Esophagus squamous epithelium (tissue), 5 donors: Measurements from ENCODE around the gene PHC2. TPM values are rescaled to one million over a fixed set of nuclear protein-coding genes. Genes with fewer than 3 reads are reported as not detected.
A peak's percentile ranks its signal among the peaks of the same experiment; 100 is the strongest.

Source experiments
- DNase-seq: peaks from one replicate; lab custom pipeline; 2025; lab: John Stamatoyannopoulos, UW
- H3K27ac ChIP-seq, 4 donors: fragments of 200-600 bp; sonication (generic); one replicate each; pipeline ENCODE4 v1.5.1; 2016 to 2019; ENCODE audit warnings: mild to moderate bottlenecking in 1 of 4
- H3K27me3 ChIP-seq, 4 donors: fragments of 200-600 bp; sonication (generic); 1 replicate in 3 of 4; 2 replicates in 1 of 4; pipeline versions ENCODE4 v1.5.1 to v1.6.0; 2017 to 2021; ENCODE audit warnings: antibody characterized with exemption in 1 of 4
- H3K36me3 ChIP-seq, 3 donors: fragments of 200-600 bp; sonication (generic); one replicate each; pipeline ENCODE4 v1.5.1; 2016 to 2019
- H3K4me1 ChIP-seq, 3 donors: fragments of 200-600 bp; sonication (generic); one replicate each; pipeline ENCODE4 v1.5.1; 2017 to 2019
- H3K4me3 ChIP-seq, 4 donors: fragments of 200-600 bp; sonication (generic); 1 replicate in 3 of 4; 2 replicates in 1 of 4; pipeline ENCODE4 v1.5.1; 2016 to 2019; ENCODE audit warnings: mild to moderate bottlenecking in 2 of 4, moderate library complexity in 1 of 4
- H3K9me3 ChIP-seq, 3 donors: fragments of 200-600 bp; sonication (generic); one replicate each; pipeline ENCODE4 v1.5.1; 2016 to 2019
- CTCF ChIP-seq, 6 experiments: fragments of 450-650 bp in 4 of 6; fragments of 200-600 bp in 2 of 6; sonication (generic) in 2 of 6; IDR thresholded peaks; one replicate each; pipeline ENCODE4 v1.5.1; 2016 to 2019; ENCODE audit warnings: antibody characterized with exemption in 6 of 6, mild to moderate bottlenecking in 4 of 6, moderate library complexity in 4 of 6
- POLR2A ChIP-seq, 4 donors: fragments of 450-650 bp; IDR thresholded peaks; one replicate each; pipeline ENCODE4 v1.6.1; 2017; ENCODE audit warnings: antibody characterized with exemption in 4 of 4, mild to moderate bottlenecking in 4 of 4, moderate library complexity in 3 of 4
- WGBS, 2 donors: methylation state at CpG; one replicate each; pipeline ENCODE4 v1.1.5; 2018; 5-methylcytosine and 5-hydroxymethylcytosine counted together
- intact Hi-C: fragments of 100-400 bp; cut with DNase I; formaldehyde crosslinking; loops from one replicate; pipeline ENCODE4 v1.15.0; 2022
- total RNA-seq, 4 donors: library from RNA; depleted of rRNA; stranded (reverse); fragments of >200 nt; gene quantifications; one replicate each; pipeline ENCODE4 v1.1.0, GENCODE V29; 2016
- donor health status: DM: yes; HTN: yes; CAD: no.

The PHC2 gene
- total RNA-seq, 4 donors from 2014 or later: 27.4 to 92.1 (median 50.6) TPM

GRCh38 chr1:33288976-33289857, 141.7 kb downstream of the PHC2 start:
- no peaks in the 10 kb centered on the region for H3K9me3 ChIP-seq
- peaks cover 0 to 32% (median 0%) of the 10 kb centered on the region in 3 donors for H3K4me1 ChIP-seq
- TF ChIP-seq POLR2A (IDR thresholded peaks at IDR 0.05) (no peak), CTCF (IDR thresholded peaks at IDR 0.05) (no peak)
- H3K27ac ChIP-seq: peak overlapping the region in 1 of 4 donors; percentile 9
- peaks cover 0 to 69% (median 0%) of the 10 kb centered on the region in 3 donors for H3K36me3 ChIP-seq
- WGBS, 2 donors: 89 to 91% methylated on average over 13 to 16 of the region's 16 CpGs
- DNase-seq: no peak
- intact Hi-C loops: no loop called here
- H3K4me3 ChIP-seq: no peak overlapping the region
- no peaks in the 10 kb centered on the region for H3K27me3 ChIP-seq

- no peaks in the 10 kb centered on the region for H3K27me3 ChIP-seq
- WGBS, 2 donors: 44 to 69% methylated on average over 2 of the region's 2 CpGs
- no peaks in the 10 kb centered on the region for H3K9me3 ChIP-seq
- TF ChIP-seq CTCF (IDR thresholded peaks at IDR 0.05): no peak
- no peak for TF ChIP-seq POLR2A (IDR thresholded peaks at IDR 0.05)
- DNase-seq: no peak
- H3K4me1 ChIP-seq: peaks cover 0 to 17% (median 0%) of the 10 kb centered on the region in 3 donors
- peaks cover 0 to 69% (median 4%) of the 10 kb centered on the region in 3 donors for H3K36me3 ChIP-seq
- intact Hi-C loops: no loop called here
- H3K4me3 ChIP-seq: no peak overlapping the region
- H3K27ac ChIP-seq: peak overlapping the region in 1 of 4 donors; percentile 11
Measured at GRCh38 chr1:33287317-33287716, 143.6 kb downstream of the PHC2 start.

DNA sequence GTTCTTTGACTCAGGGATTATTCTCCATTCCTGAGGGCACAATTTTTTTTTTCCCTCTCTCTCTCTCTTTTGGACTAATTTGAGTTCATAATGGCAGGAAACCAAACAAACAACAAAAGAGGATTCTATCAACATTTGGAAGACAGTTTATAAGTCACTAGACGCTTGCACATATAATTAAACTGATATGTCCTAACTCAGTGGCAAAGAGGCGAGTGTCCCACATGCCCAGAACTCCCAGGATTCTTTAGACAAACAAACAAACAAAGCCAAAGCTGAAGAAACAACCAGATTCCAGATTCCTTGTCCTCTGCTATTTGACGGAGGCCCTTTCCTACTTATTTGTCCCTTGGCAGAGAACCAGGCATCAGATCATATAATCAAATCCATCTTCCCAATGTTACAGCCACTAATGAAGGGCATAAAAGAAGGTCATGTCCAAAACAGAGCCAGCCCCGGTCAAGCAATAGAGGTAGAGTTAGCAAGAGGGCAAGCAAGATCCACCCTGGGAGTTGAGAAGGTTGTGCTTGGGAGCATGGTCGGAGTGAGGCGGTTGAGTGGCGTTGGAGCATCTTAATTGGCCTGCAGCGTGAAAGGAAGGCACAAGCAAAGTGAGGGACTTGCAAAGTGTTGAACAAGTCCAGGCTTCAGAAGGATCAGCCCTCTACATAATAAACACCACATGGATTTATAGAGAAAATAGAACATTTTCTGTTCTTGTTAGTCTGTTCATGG, 144.3 kb downstream of the PHC2 start:
- TF ChIP-seq POLR2A (IDR thresholded peaks at IDR 0.05) (no peak), CTCF (IDR thresholded peaks at IDR 0.05) (no peak)
- no peaks in the 10 kb centered on the region for H3K9me3 ChIP-seq
- H3K36me3 ChIP-seq: peaks cover 1 to 76% (median 8%) of the 10 kb centered on the region in 3 donors
- H3K4me1 ChIP-seq: peaks cover 0 to 17% (median 0%) of the 10 kb centered on the region in 3 donors
- intact Hi-C loops: no loop called here
- DNase-seq: no peak
- no peaks in the 10 kb centered on the region for H3K27me3 ChIP-seq
- H3K27ac ChIP-seq: peak overlapping the region in 1 of 4 donors; percentile 11
- WGBS, 2 donors: 71 to 73% methylated on average over 8 of the region's 8 CpGs
- H3K4me3 ChIP-seq: no peak overlapping the region

DNA sequence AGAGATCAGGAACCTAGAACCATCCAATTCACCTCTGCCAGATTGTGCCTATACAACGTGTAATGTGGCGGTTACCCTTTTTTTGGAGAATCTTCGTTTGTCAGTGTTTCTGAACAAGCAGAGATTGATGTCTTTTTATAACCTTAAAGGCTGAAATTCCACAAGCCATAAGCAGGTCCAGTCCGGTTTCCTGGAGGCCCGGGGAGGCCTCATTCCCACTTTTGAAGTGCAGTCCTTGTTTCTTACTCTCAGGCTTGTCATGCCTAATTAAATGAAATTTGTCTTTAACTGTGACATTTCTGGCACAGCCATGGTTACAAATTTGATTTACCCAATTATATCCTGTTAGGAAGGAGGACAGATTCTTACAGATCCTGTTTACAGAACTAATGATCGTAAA, 146.8 kb downstream of the PHC2 start:
- Histone ChIP-seq H3K4me3 (no peak overlapping the region), H3K27me3 (no peaks in the 10 kb centered on the region), H3K36me3 (peaks cover 11 to 92% (median 14%) of the 10 kb centered on the region in 3 donors), H3K27ac (no peak overlapping the region), H3K9me3 (no peaks in the 10 kb centered on the region), H3K4me1 (peaks cover 0 to 17% (median 0%) of the 10 kb centered on the region in 3 donors)
- DNase-seq: no peak
- intact Hi-C loops: no loop called here
- TF ChIP-seq CTCF (IDR thresholded peaks at IDR 0.05) (no peak), POLR2A (IDR thresholded peaks at IDR 0.05) (no peak)
- 76 to 86% methylated on average over 6 of the region's 6 CpGs for WGBS, 2 donors
